IMR-90 (cell line): ENCODE results near the gene JSRP1. TPM values are rescaled to one million over a fixed set of nuclear protein-coding genes. Genes with fewer than 3 reads are reported as not detected.

Source experiments
- ATAC-seq: fragments of 200-7000 bp; cut with Tn5 transposase; 2 replicates; pipeline ENCODE4 v1.9.1; 2020; ENCODE audit warnings: low read depth, mild to moderate bottlenecking, moderate library complexity
- BruUV-seq: library from RNA; stranded (reverse); fragments of 400-500 nt; replicated peaks from 2 replicates; lab custom pipeline; 2021; lab: Mats Ljungman, UMichigan
- CTCF ChIA-PET: fragments of 300-600 bp; formaldehyde crosslinking; extraction: SDS; loops from one replicate; lab custom pipeline; 2021; ENCODE audit warnings: antibody characterized with exemption; lab: Yijun Ruan, JAX
- POLR2A ChIA-PET: fragments of 300-600 bp; sonication (Branson Sonifier 250); formaldehyde crosslinking; loops from one replicate; lab custom pipeline; 2022; ENCODE audit warnings: antibody characterized with exemption; ENCODE audit not compliant: unreplicated experiment; lab: Charles Lee
- DNase-seq: peaks from one replicate; pipeline ENCODE4 v3.0.0; 2013
- H2AFZ ChIP-seq: replicated peaks from 2 replicates; pipeline ENCODE3; 2013; ENCODE audit warnings: low read length, mild to moderate bottlenecking; ENCODE audit not compliant: poor library complexity
- H2AK5ac ChIP-seq: 2 replicates; pipeline ENCODE4 v1.6.1; 2013; ENCODE audit warnings: low read depth, low read length, inconsistent platforms
- H2AK9ac ChIP-seq: replicated peaks from 2 replicates; pipeline ENCODE3; 2013; ENCODE audit warnings: mild to moderate bottlenecking, low read depth, low read length, moderate library complexity; ENCODE audit not compliant: poor library complexity
- H2BK120ac ChIP-seq: 2 replicates; pipeline ENCODE4 v1.6.1; 2013; ENCODE audit warnings: low read depth, low read length, inconsistent platforms
- H2BK15ac ChIP-seq: 3 replicates; pipeline ENCODE4 v1.6.1; 2013; ENCODE audit warnings: low read depth, low read length, inconsistent platforms
- H2BK20ac ChIP-seq: 2 replicates; pipeline ENCODE4 v1.6.1; 2013; ENCODE audit warnings: low read depth, mild to moderate bottlenecking, inconsistent platforms, low read length, moderate library complexity
- H2BK5ac ChIP-seq: 2 replicates; pipeline ENCODE4 v1.6.1; 2013; ENCODE audit warnings: mild to moderate bottlenecking, low read depth, low read length, inconsistent platforms; ENCODE audit not compliant: poor library complexity, severe bottlenecking
- H3K14ac ChIP-seq: replicated peaks from 2 replicates; pipeline ENCODE4 v1.6.1; 2013; ENCODE audit warnings: low read depth, low read length, inconsistent platforms
- H3K18ac ChIP-seq: 2 replicates; pipeline ENCODE4 v1.6.1; 2013; ENCODE audit warnings: low read depth, low read length, control low read depth
- H3K23ac ChIP-seq: 2 replicates; pipeline ENCODE4 v1.6.1; 2013; ENCODE audit warnings: low read depth, low read length, inconsistent platforms
- H3K27ac ChIP-seq: 2 replicates; pipeline ENCODE4 v1.5.1; 2013; ENCODE audit warnings: mild to moderate bottlenecking, control low read depth, low read length; ENCODE audit not compliant: insufficient read depth
- H3K27me3 ChIP-seq: 2 replicates; pipeline ENCODE4 v1.6.1; 2013; ENCODE audit warnings: low read length; ENCODE audit not compliant: control insufficient read depth, insufficient read depth
- H3K36me3 ChIP-seq: 2 replicates; pipeline ENCODE4 v1.6.1; 2013; ENCODE audit warnings: low read length, mixed read lengths; ENCODE audit not compliant: control insufficient read depth, insufficient read depth
- H3K4ac ChIP-seq: 2 replicates; pipeline ENCODE4 v1.6.1; 2013; ENCODE audit warnings: low read depth, low read length, inconsistent platforms
- H3K4me1 ChIP-seq: 2 replicates; pipeline ENCODE4 v1.6.1; 2013; ENCODE audit warnings: low read length, mixed read lengths; ENCODE audit not compliant: control insufficient read depth, insufficient read depth
- H3K4me2 ChIP-seq: 2 replicates; pipeline ENCODE4 v1.6.1; 2013; ENCODE audit warnings: low read depth, mild to moderate bottlenecking, control low read depth, low read length, moderate library complexity
- H3K4me3 ChIP-seq: 2 replicates; pipeline ENCODE4 v1.5.1; 2013; ENCODE audit warnings: low read depth, mild to moderate bottlenecking, control low read depth, low read length, moderate library complexity; ENCODE audit not compliant: insufficient read depth
- H3K56ac ChIP-seq: 2 replicates; pipeline ENCODE4 v1.6.1; 2013; ENCODE audit warnings: low read length, inconsistent platforms; ENCODE audit not compliant: insufficient read depth; ENCODE audit errors: extremely low read depth
- H3K79me1 ChIP-seq, 2 experiments: 2 replicates each; pipeline ENCODE4 v1.6.1; 2013; ENCODE audit warnings: low read length in 2 of 2, inconsistent platforms in 1 of 2, low read depth in 1 of 2
- H3K9ac ChIP-seq: 2 replicates; pipeline ENCODE4 v1.6.1; 2013; ENCODE audit warnings: low read depth, low read length, control low read depth
- H3K9me1 ChIP-seq: 2 replicates; pipeline ENCODE4 v1.6.1; 2013; ENCODE audit warnings: low read length, inconsistent platforms; ENCODE audit not compliant: insufficient read depth
- H3K9me3 ChIP-seq: 2 replicates; pipeline ENCODE4 v1.6.1; 2013; ENCODE audit warnings: low read length; ENCODE audit not compliant: control insufficient read depth, insufficient read depth
- H4K20me1 ChIP-seq: 2 replicates; pipeline ENCODE4 v1.6.1; 2013; ENCODE audit warnings: low read length, inconsistent platforms; ENCODE audit not compliant: insufficient read depth
- H4K5ac ChIP-seq: 2 replicates; pipeline ENCODE4 v1.6.1; 2013; ENCODE audit warnings: mild to moderate bottlenecking, low read depth, low read length, control low read depth
- H4K8ac ChIP-seq, 2 experiments: 2 replicates each; pipeline ENCODE4 v1.6.1; 2013; ENCODE audit warnings: low read depth in 2 of 2, low read length in 2 of 2, control low read depth in 1 of 2, inconsistent platforms in 1 of 2
- H4K91ac ChIP-seq: 2 replicates; pipeline ENCODE4 v1.6.1; 2013; ENCODE audit warnings: low read depth, low read length, inconsistent platforms; ENCODE audit not compliant: insufficient read depth
- MAFK ChIP-seq: IDR thresholded peaks from 2 replicates; pipeline ENCODE4 v1.6.1; 2012; ENCODE audit warnings: low read depth, low read length, improper control_type of control experiment
- MXI1 ChIP-seq: IDR thresholded peaks from 2 replicates; pipeline ENCODE4 v1.6.1; 2012; ENCODE audit warnings: low read depth, mild to moderate bottlenecking, low read length, moderate library complexity, borderline replicate concordance
- WGBS, 2 experiments: methylation state at CpG; one replicate each; pipeline versions ENCODE4 v1.1.5 to v1.1.7; 2013; ENCODE audit warnings: missing lambda C conversion rate in 2 of 2; ENCODE audit not compliant: insufficient read length in 1 of 2; ENCODE audit errors: extremely low coverage in 2 of 2; 5-methylcytosine and 5-hydroxymethylcytosine counted together
- dilution Hi-C: fragments of 300-500 bp; cut with HindIII; formaldehyde crosslinking; loops from one replicate; pipeline ENCODE4 v1.14.3; 2018; ENCODE audit warnings: low sequenced_read_pairs; ENCODE audit not compliant: unreplicated experiment
- in situ Hi-C: fragments of 300-500 bp; cut with MboI; formaldehyde crosslinking; loops from 3 replicates; pipeline ENCODE4 v1.14.3; 2019; ENCODE audit warnings: low sequenced_read_pairs, inconsistent platforms, mixed read lengths
- intact Hi-C: fragments of 100-400 bp; cut with micrococcal nuclease; formaldehyde crosslinking; loops from 2 replicates; pipeline ENCODE4 v1.10.0; 2022
- polyA plus RNA-seq, 3 experiments: library from polyadenylated mRNA; depleted of rRNA; stranded (reverse); fragments of >200 nt; gene quantifications; 2 replicates each; pipeline ENCODE4 v1.2.3, GENCODE V29; 2012; ENCODE audit warnings: low replicate concordance in 1 of 3
- total RNA-seq: library from RNA; depleted of rRNA; stranded (reverse); fragments of >200 nt; gene quantifications from 2 replicates; pipeline ENCODE4 v1.2.3, GENCODE V29; 2012
- TF ChIP-seq, protein P1 (sequence below): fragments of 150-350 bp; IDR thresholded peaks from 2 replicates; pipeline ENCODE4 v1.6.1; 2017; ENCODE audit warnings: mild to moderate bottlenecking, antibody characterized with exemption, low read length, low read depth

JSRP1 gene
- total and polyA plus RNA-seq, 2 of the 4 experiments (the other 2 are of a cell fraction) = not detected

DNA sequence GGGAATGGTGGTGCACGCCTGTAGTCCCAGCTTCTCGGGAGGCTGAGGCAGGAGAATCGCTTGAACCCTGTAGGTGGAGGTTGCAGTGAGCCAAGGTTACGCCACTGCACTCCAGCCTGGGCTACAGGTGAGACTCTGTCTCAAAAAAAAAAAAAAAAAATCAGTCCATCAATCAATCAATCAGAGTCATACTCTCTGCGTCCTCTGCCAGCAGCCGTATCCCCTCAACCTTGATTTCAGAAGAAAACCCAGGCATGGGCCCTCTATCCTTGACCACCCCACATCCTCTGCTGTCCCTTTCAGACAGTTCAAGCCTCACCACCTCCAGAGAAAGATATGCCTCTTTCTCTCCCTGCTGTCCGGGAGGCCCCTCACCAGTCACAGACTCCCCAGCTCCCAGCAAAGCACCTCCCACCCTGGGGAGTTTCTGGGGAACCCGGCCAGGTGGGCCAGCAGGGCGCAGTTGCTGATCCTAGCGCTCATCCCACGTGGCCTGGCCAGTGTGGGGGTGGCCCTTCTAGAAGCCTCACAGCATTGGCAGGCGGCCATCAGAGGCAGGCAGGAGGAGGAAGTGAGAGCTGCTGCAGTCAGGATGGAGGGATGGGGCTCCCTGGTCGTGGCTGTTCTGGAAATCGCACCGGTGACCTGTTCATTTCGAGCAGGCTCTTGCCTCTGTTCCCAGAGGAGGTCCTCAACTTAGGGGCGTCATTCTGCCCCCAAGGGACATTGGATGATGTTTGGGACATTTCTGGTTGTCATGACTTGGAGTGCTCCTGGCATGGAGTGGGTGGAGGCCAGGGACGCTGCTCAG lies 10.2 kb upstream of the JSRP1 start:
- Histone ChIP-seq H2AK9ac (peak overlapping the region; percentile 60), H3K56ac (no peak overlapping the region; the same call in 1 of the 2 replicates), H3K4me2 (no peak overlapping the region), H2AFZ (peak overlapping the region; percentile 89), H2AK5ac (peak overlapping the region; percentile 82), H4K91ac (peak overlapping the region; percentile 36; the same call in 1 of the 2 replicates), H3K23ac (no peak overlapping the region), H3K18ac (no peak overlapping the region), H3K9me3 (no peaks in the 10 kb centered on the region), H3K4me3 (no peak overlapping the region), H3K4me1 (peaks cover 4% of the 10 kb centered on the region), H4K8ac (peak overlapping the region; percentile 24 to 96; a peak in 3 of 4 replicates), H3K27me3 (no peaks in the 10 kb centered on the region), H3K27ac (no peak overlapping the region), H3K79me1 (peaks cover 0 to 15% of the 10 kb centered on the region in 2 experiments; a peak in 1 of 4 replicates), H2BK5ac (peak overlapping the region; percentile 28), H2BK20ac (peak overlapping the region; percentile 11; the same call in 1 of the 2 replicates), H3K14ac (peak overlapping the region; percentile 68), H4K20me1 (peaks cover 21% of the 10 kb centered on the region), H3K9ac (no peak overlapping the region), H2BK15ac (no peak overlapping the region; the same call in 2 of the 3 replicates), H3K36me3 (peaks cover 2% of the 10 kb centered on the region; the same call in 1 of the 2 replicates), H3K4ac (peak overlapping the region; percentile 60), H3K9me1 (no peaks in the 10 kb centered on the region; the same call in 1 of the 2 replicates), H2BK120ac (peak overlapping the region; percentile 52), H4K5ac (peak overlapping the region; percentile 62; the same call in 1 of the 2 replicates)
- TF ChIP-seq MXI1 (peak; percentile 68; the same call in 1 of the 2 replicates), MAFK (no peak)
- TF ChIP-seq, protein P1, sequence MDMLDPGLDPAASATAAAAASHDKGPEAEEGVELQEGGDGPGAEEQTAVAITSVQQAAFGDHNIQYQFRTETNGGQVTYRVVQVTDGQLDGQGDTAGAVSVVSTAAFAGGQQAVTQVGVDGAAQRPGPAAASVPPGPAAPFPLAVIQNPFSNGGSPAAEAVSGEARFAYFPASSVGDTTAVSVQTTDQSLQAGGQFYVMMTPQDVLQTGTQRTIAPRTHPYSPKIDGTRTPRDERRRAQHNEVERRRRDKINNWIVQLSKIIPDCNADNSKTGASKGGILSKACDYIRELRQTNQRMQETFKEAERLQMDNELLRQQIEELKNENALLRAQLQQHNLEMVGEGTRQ = peak; percentile 80
- ChIA-PET CTCF (no interaction called here), POLR2A (no interaction called here)
- in situ Hi-C loops = no loop called here
- BruUV-seq = no TSS peak
- WGBS, 2 experiments = 60% methylated on average over 4 of the region's 18 CpGs; no CpG with 5 or more reads in 1 of the 2 experiments
- dilution Hi-C loops = no loop called here
- DNase-seq (peak; percentile 75), ATAC-seq (peak; percentile 16)
- intact Hi-C loops = no loop called here
